GM23338 (cell line): ENCODE results near the gene KLHL21. TPM values are rescaled to one million over a fixed set of nuclear protein-coding genes. Genes with fewer than 3 reads are reported as not detected.

Source experiments
- ATAC-seq: fragments of 200-7000 bp; cut with Tn5 transposase; 3 replicates; pipeline ENCODE4 v1.9.1; 2020
- DNase-seq: peaks from one replicate; pipeline ENCODE4 v3.0.0-alpha.2; 2015; ENCODE audit warnings: low spot score
- H2AFZ ChIP-seq: fragments of 200-600 bp; sonication (generic); 2 replicates; pipeline ENCODE4 v1.8.0; 2016; ENCODE audit warnings: antibody characterized with exemption, mild to moderate bottlenecking, moderate library complexity
- H3F3A ChIP-seq: fragments of 200-600 bp; sonication (generic); replicated peaks from 2 replicates; pipeline ENCODE4 v1.8.0; 2017; ENCODE audit warnings: antibody characterized with exemption, mixed run types, low read depth
- H3K27ac ChIP-seq: fragments of 200-600 bp; sonication (generic); 2 replicates; pipeline ENCODE4 v1.6.1; 2016; ENCODE audit warnings: low read depth
- H3K27me3 ChIP-seq: fragments of 200-600 bp; sonication (generic); 2 replicates; pipeline ENCODE4 v1.8.0; 2016; ENCODE audit warnings: mild to moderate bottlenecking, mixed run types, moderate library complexity; ENCODE audit not compliant: insufficient read depth
- H3K36me3 ChIP-seq: fragments of 200-600 bp; sonication (generic); 2 replicates; pipeline ENCODE4 v1.8.0; 2016; ENCODE audit warnings: mild to moderate bottlenecking; ENCODE audit not compliant: insufficient read depth
- H3K4me1 ChIP-seq: fragments of 200-600 bp; sonication (generic); 2 replicates; pipeline ENCODE4 v1.8.0; 2016; ENCODE audit warnings: mild to moderate bottlenecking, moderate library complexity; ENCODE audit not compliant: insufficient read depth
- H3K4me2 ChIP-seq: fragments of 200-600 bp; sonication (generic); 2 replicates; pipeline ENCODE4 v1.7.1; 2017; ENCODE audit warnings: mixed run types
- H3K4me3 ChIP-seq: fragments of 200-600 bp; sonication (generic); 2 replicates; pipeline ENCODE4 v1.6.1; 2016; ENCODE audit warnings: mixed run types
- H3K79me2 ChIP-seq: fragments of 200-600 bp; sonication (generic); replicated peaks from 2 replicates; pipeline ENCODE4 v1.8.0; 2017; ENCODE audit warnings: mild to moderate bottlenecking; ENCODE audit not compliant: insufficient read depth
- H3K9me2 ChIP-seq: fragments of 200-600 bp; sonication (generic); 2 replicates; pipeline ENCODE4 v1.8.0; 2017; ENCODE audit not compliant: insufficient read depth
- H4K20me1 ChIP-seq: fragments of 200-600 bp; sonication (generic); replicated peaks from 2 replicates; pipeline ENCODE4 v1.8.0; 2017; ENCODE audit warnings: mild to moderate bottlenecking; ENCODE audit not compliant: insufficient read depth
- H3K27ac Mint-ChIP-seq: 2 replicates; pipeline ENCODE4 v1.8.0; 2020; ENCODE audit warnings: inconsistent platforms, mild to moderate bottlenecking, moderate library complexity, mixed read lengths
- H3K27me3 Mint-ChIP-seq: 3 replicates; pipeline ENCODE4 v1.8.0; 2022; ENCODE audit warnings: low read depth, mild to moderate bottlenecking, moderate library complexity, mixed read lengths, inconsistent platforms; ENCODE audit not compliant: insufficient read depth, poor library complexity
- H3K36me3 Mint-ChIP-seq: 3 replicates; pipeline ENCODE4 v1.8.0; 2021; ENCODE audit warnings: low read depth, mild to moderate bottlenecking, inconsistent platforms, moderate library complexity, mixed read lengths
- H3K4me1 Mint-ChIP-seq: 3 replicates; pipeline ENCODE4 v1.8.0; 2020; ENCODE audit warnings: mild to moderate bottlenecking, inconsistent platforms, mixed read lengths
- H3K4me3 Mint-ChIP-seq: 3 replicates; pipeline ENCODE4 v1.8.0; 2021; ENCODE audit warnings: moderate library complexity, mild to moderate bottlenecking, inconsistent platforms, mixed read lengths
- H3K9me3 Mint-ChIP-seq: 3 replicates; pipeline ENCODE4 v1.8.0; 2020; ENCODE audit warnings: moderate library complexity, mild to moderate bottlenecking, inconsistent platforms, mixed read lengths
- ETS1 ChIP-seq: IDR thresholded peaks from 2 replicates; pipeline ENCODE4 v1.6.1; 2016; ENCODE audit warnings: antibody characterized with exemption
- EZH2phosphoT487 ChIP-seq: fragments of 200-600 bp; sonication (generic); IDR thresholded peaks from one replicate; pipeline ENCODE4 v1.8.1; 2018; ENCODE audit warnings: antibody characterized with exemption; ENCODE audit not compliant: unreplicated experiment
- JUNB ChIP-seq: IDR thresholded peaks from one replicate; pipeline ENCODE4 v1.6.1; 2016; ENCODE audit warnings: antibody characterized with exemption; ENCODE audit not compliant: unreplicated experiment
- NANOG ChIP-seq: IDR thresholded peaks from 2 replicates; pipeline ENCODE4 v1.6.1; 2016; ENCODE audit warnings: antibody characterized with exemption, borderline replicate concordance
- STAT1 ChIP-seq: IDR thresholded peaks from one replicate; pipeline ENCODE4 v1.6.1; 2016; ENCODE audit warnings: antibody characterized with exemption; ENCODE audit not compliant: unreplicated experiment
- ZNF114 ChIP-seq: fragments of 250-450 bp; sonication (Bioruptor Pico); IDR thresholded peaks from 2 replicates; pipeline ENCODE4 v1.5.0; 2020; ENCODE audit warnings: mild to moderate bottlenecking, moderate library complexity
- ZNF331 ChIP-seq: fragments of 250-450 bp; sonication (Bioruptor Pico); IDR thresholded peaks from 2 replicates; pipeline ENCODE4 v1.5.0; 2020; ENCODE audit warnings: low read depth, mild to moderate bottlenecking, moderate library complexity
- ZNF462 ChIP-seq: fragments of 250-450 bp; sonication (Bioruptor Pico); IDR thresholded peaks from 2 replicates; pipeline ENCODE4 v1.5.0; 2020; ENCODE audit warnings: mild to moderate bottlenecking, moderate library complexity
- polyA plus RNA-seq: library from polyadenylated mRNA; unstranded; fragments of >200 nt; fragmentation: Nextera tagmentation; extraction: Ambion mirVana; gene quantifications from 2 replicates; pipeline ENCODE4 v1.2.1, GENCODE V29; 2016
- total RNA-seq: library from RNA; depleted of rRNA; stranded (reverse); fragments of >200 nt; shearing (Covaris generic); gene quantifications from 2 replicates; pipeline ENCODE4 v1.2.3, GENCODE V29; 2014

Gene KLHL21
- total and polyA plus RNA-seq, 2 experiments from 2014 or later: 7.3 to 35.9 TPM

- no peak for TF ChIP-seq JUNB
- no peak for TF ChIP-seq EZH2phosphoT487
Observed at GRCh38 chr1:6634371-6635052, 31.8 kb upstream of the KLHL21 start (continued).

- no peak for TF ChIP-seq NANOG
- no peak for TF ChIP-seq STAT1
- no peak for TF ChIP-seq ETS1
- no peak for TF ChIP-seq ZNF114 (CRISPR knock-in tag)
- TF ChIP-seq ZNF331 (CRISPR knock-in tag): no peak
- no peak for TF ChIP-seq ZNF462 (CRISPR knock-in tag)
- Mint-ChIP-seq H3K36me3 (peaks cover 60% of the 10 kb centered on the region), H3K27ac (no peak overlapping the region), H3K27me3 (peaks cover 9% of the 10 kb centered on the region), H3K9me3 (no peaks in the 10 kb centered on the region), H3K4me3 (no peak overlapping the region), H3K4me1 (no peaks in the 10 kb centered on the region; the same call in 2 of the 3 replicates)
- H3F3A ChIP-seq: peaks cover 6% of the 10 kb centered on the region; the same call in 1 of the 2 replicates
- peaks cover 5% of the 10 kb centered on the region for H4K20me1 ChIP-seq
- peak overlapping the region; percentile 32; the same call in 1 of the 2 replicates for H3K27ac ChIP-seq
- H3K4me3 ChIP-seq: no peak overlapping the region
- ATAC-seq (no peak), DNase-seq (no peak)
- H2AFZ ChIP-seq: no peak overlapping the region
- H3K27me3 ChIP-seq: no peaks in the 10 kb centered on the region
- no peaks in the 10 kb centered on the region for H3K79me2 ChIP-seq
- H3K4me1 ChIP-seq: no peaks in the 10 kb centered on the region
- no peak overlapping the region for H3K4me2 ChIP-seq
- no peaks in the 10 kb centered on the region for H3K9me2 ChIP-seq
- peaks cover 21% of the 10 kb centered on the region for H3K36me3 ChIP-seq
Observed at GRCh38 chr1:6632588-6633514, 30.2 kb upstream of the KLHL21 start.
